IPS-NIHi11 (cell line): ENCODE results near the gene LIAS.
"Not testable (repeated sequence)": the region's sequence is repeated elsewhere in the genome, so short reads cannot be mapped to it uniquely, and the experiment has no call there.

Source experiments
- DNase-seq: peaks from one replicate; pipeline ENCODE4 v3.0.0; 2012; ENCODE audit warnings: mixed read lengths, low spot score

Gene LIAS

GRCh38 chr4:39452860-39453587 lies 5.8 kb upstream of the LIAS start:
- no peak for DNase-seq

GRCh38 chr4:39453738-39454137 lies 5.1 kb upstream of the LIAS start:
- DNase-seq = no peak

- DNase-seq = no peak
These were observed 3.4 kb upstream of the LIAS start for GRCh38 chr4:39455486-39455885.

- no peak for DNase-seq
These were observed 1.7 kb upstream of the LIAS start for GRCh38 chr4:39456946-39457763.

GRCh38 chr4:39458161-39458504 lies 723 bp upstream of the LIAS start:
- DNase-seq = not testable (repeated sequence)

- DNase-seq = no peak
These were observed 6.1 kb downstream of the LIAS start for GRCh38 chr4:39464886-39465501.

GRCh38 chr4:39466747-39467146 lies 7.9 kb downstream of the LIAS start:
- DNase-seq = no peak

- no peak for DNase-seq
These were observed 8.6 kb downstream of the LIAS start for GRCh38 chr4:39467464-39467863.

- DNase-seq = peak; percentile 41
These were observed 10.7 kb downstream of the LIAS start for GRCh38 chr4:39469429-39470077.

GRCh38 chr4:39470402-39470801 lies 11.5 kb downstream of the LIAS start:
- DNase-seq = no peak

- DNase-seq = no peak
These were observed 13.5 kb downstream of the LIAS start for GRCh38 chr4:39472396-39472795.

- no peak for DNase-seq
These were observed 17.5 kb downstream of the LIAS start for GRCh38 chr4:39476187-39476895.

GRCh38 chr4:39480251-39480650 lies 21.4 kb downstream of the LIAS start:
- DNase-seq = no peak

GRCh38 chr4:39480902-39481695 lies 22.2 kb downstream of the LIAS start:
- no peak for DNase-seq

- DNase-seq = no peak
These were observed 25.9 kb downstream of the LIAS start for GRCh38 chr4:39484582-39485272.

GRCh38 chr4:39486221-39486804 lies 27.5 kb downstream of the LIAS start:
- no peak for DNase-seq

- DNase-seq = no peak
These were observed 31.5 kb downstream of the LIAS start for GRCh38 chr4:39490322-39490721.

- DNase-seq = no peak
These were observed 35.5 kb downstream of the LIAS start for GRCh38 chr4:39494354-39494753.

- no peak for DNase-seq
These were observed 36.8 kb downstream of the LIAS start for GRCh38 chr4:39495446-39496213.
